H9 (cell line): Measurements from ENCODE around the gene RNLS. TPM values are rescaled to one million over a fixed set of nuclear protein-coding genes. Genes with fewer than 3 reads are reported as not detected.

Source experiments
- DNase-seq: peaks from one replicate; pipeline ENCODE4 v3.0.0-alpha.2; 2017
- H2AFZ ChIP-seq: one replicate; pipeline ENCODE4 v1.6.1; 2013; ENCODE audit warnings: mild to moderate bottlenecking, low read length, control low read depth, moderate library complexity
- H2AK5ac ChIP-seq: 2 replicates; pipeline ENCODE4 v1.6.1; 2013; ENCODE audit warnings: low read length, control low read depth, mixed read lengths; ENCODE audit not compliant: insufficient read length
- H2BK120ac ChIP-seq: one replicate; pipeline ENCODE4 v1.6.1; 2013; ENCODE audit warnings: low read depth, mild to moderate bottlenecking, low read length, control low read depth, inconsistent platforms; ENCODE audit not compliant: poor library complexity, severe bottlenecking
- H2BK12ac ChIP-seq: 2 replicates; pipeline ENCODE4 v1.6.1; 2013; ENCODE audit warnings: low read length, control low read depth, mixed read lengths, low read depth; ENCODE audit not compliant: insufficient read length
- H2BK15ac ChIP-seq: 2 replicates; pipeline ENCODE4 v1.6.1; 2013; ENCODE audit warnings: low read depth, low read length, control low read depth
- H2BK20ac ChIP-seq: one replicate; pipeline ENCODE4 v1.6.1; 2013; ENCODE audit warnings: low read depth, mild to moderate bottlenecking, low read length, control low read depth, inconsistent platforms; ENCODE audit not compliant: poor library complexity, severe bottlenecking
- H2BK5ac ChIP-seq: 2 replicates; pipeline ENCODE4 v1.6.1; 2013; ENCODE audit warnings: low read length, control low read depth, mixed read lengths; ENCODE audit not compliant: insufficient read length
- H3K14ac ChIP-seq: 2 replicates; pipeline ENCODE4 v1.6.1; 2013; ENCODE audit warnings: low read length, control low read depth; ENCODE audit not compliant: insufficient read depth
- H3K18ac ChIP-seq: 2 replicates; pipeline ENCODE4 v1.6.1; 2013; ENCODE audit warnings: low read depth, mild to moderate bottlenecking, mixed read lengths, low read length, control low read depth; ENCODE audit not compliant: insufficient read length
- H3K23ac ChIP-seq: 2 replicates; pipeline ENCODE4 v1.6.1; 2013; ENCODE audit warnings: low read length, control low read depth, mixed read lengths, low read depth; ENCODE audit not compliant: insufficient read length
- H3K23me2 ChIP-seq: 2 replicates; pipeline ENCODE4 v1.6.1; 2013; ENCODE audit warnings: low read depth, mild to moderate bottlenecking, mixed read lengths, low read length, control low read depth; ENCODE audit not compliant: insufficient read length, poor library complexity, severe bottlenecking
- H3K27ac ChIP-seq: 2 replicates; pipeline ENCODE4 v1.5.1; 2013; ENCODE audit warnings: low read length, control low read depth, mixed read lengths, low read depth; ENCODE audit not compliant: insufficient read length
- H3K27me3 ChIP-seq: 2 replicates; pipeline ENCODE4 v1.6.1; 2013; ENCODE audit warnings: low read length, control low read depth, inconsistent platforms; ENCODE audit not compliant: insufficient read depth
- H3K4ac ChIP-seq: 2 replicates; pipeline ENCODE4 v1.6.1; 2013; ENCODE audit warnings: low read depth, mild to moderate bottlenecking, control low read depth, inconsistent platforms, low read length, moderate library complexity
- H3K4me1 ChIP-seq: 2 replicates; pipeline ENCODE4 v1.6.1; 2013; ENCODE audit warnings: low read length, control low read depth, inconsistent platforms; ENCODE audit not compliant: insufficient read depth
- H3K4me2 ChIP-seq: 2 replicates; pipeline ENCODE4 v1.6.1; 2013; ENCODE audit warnings: low read length, control low read depth, mixed read lengths; ENCODE audit not compliant: insufficient read length, insufficient read depth
- H3K56ac ChIP-seq: 2 replicates; pipeline ENCODE4 v1.6.1; 2013; ENCODE audit warnings: low read depth, mild to moderate bottlenecking, mixed read lengths, low read length, control low read depth; ENCODE audit not compliant: insufficient read length
- H3K79me1 ChIP-seq: 2 replicates; pipeline ENCODE4 v1.6.1; 2013; ENCODE audit warnings: low read depth, mild to moderate bottlenecking, moderate library complexity, low read length, control low read depth, inconsistent platforms; ENCODE audit not compliant: insufficient read depth, poor library complexity, severe bottlenecking
- H3K79me2 ChIP-seq: 2 replicates; pipeline ENCODE4 v1.6.1; 2013; ENCODE audit warnings: low read length, control low read depth, inconsistent platforms; ENCODE audit not compliant: insufficient read depth
- H3K9ac ChIP-seq: 2 replicates; pipeline ENCODE4 v1.6.1; 2013; ENCODE audit warnings: low read length, control low read depth, mixed read lengths; ENCODE audit not compliant: insufficient read length; ENCODE audit errors: extremely low read depth
- H3K9me3 ChIP-seq: one replicate; pipeline ENCODE4 v1.6.1; 2013; ENCODE audit warnings: low read depth, low read length, inconsistent platforms; ENCODE audit not compliant: control insufficient read depth
- H3T11ph ChIP-seq: one replicate; pipeline ENCODE4 v1.6.1; 2013; ENCODE audit warnings: mild to moderate bottlenecking, low read length, control low read depth, inconsistent platforms
- H4K20me1 ChIP-seq: one replicate; pipeline ENCODE4 v1.6.1; 2013; ENCODE audit not compliant: control insufficient read depth, insufficient read length, insufficient read depth
- H4K5ac ChIP-seq: 2 replicates; pipeline ENCODE4 v1.6.1; 2013; ENCODE audit warnings: low read depth, mild to moderate bottlenecking, mixed read lengths, low read length, control low read depth; ENCODE audit not compliant: insufficient read length
- H4K8ac ChIP-seq: replicated peaks from 2 replicates; pipeline ENCODE4 v1.6.1; 2013; ENCODE audit warnings: low read length, control low read depth, mixed read lengths, low read depth; ENCODE audit not compliant: insufficient read length
- H4K91ac ChIP-seq: 2 replicates; pipeline ENCODE4 v1.6.1; 2013; ENCODE audit warnings: low read depth, mild to moderate bottlenecking, moderate library complexity, mixed read lengths, low read length, control low read depth; ENCODE audit not compliant: insufficient read length
- H3K27ac Mint-ChIP-seq, 3 experiments: 2 replicates in 2 of 3; 3 replicates in 1 of 3; pipeline ENCODE4 v1.8.0; 2020 to 2021; ENCODE audit warnings: mixed read lengths in 3 of 3, mild to moderate bottlenecking in 1 of 3, moderate library complexity in 1 of 3
- H3K27me3 Mint-ChIP-seq: 2 replicates; pipeline ENCODE4 v1.8.0; 2021; ENCODE audit warnings: low read depth, mild to moderate bottlenecking, moderate library complexity, mixed read lengths
- H3K36me3 Mint-ChIP-seq, 3 experiments: 2 replicates in 2 of 3; 3 replicates in 1 of 3; pipeline ENCODE4 v1.8.0; 2020 to 2021; ENCODE audit warnings: low read depth in 3 of 3, mixed read lengths in 3 of 3; ENCODE audit not compliant: insufficient read depth in 1 of 3
- H3K4me1 Mint-ChIP-seq, 2 experiments: 2 replicates each; pipeline ENCODE4 v1.8.0; 2020; ENCODE audit warnings: mixed read lengths in 2 of 2
- H3K4me3 Mint-ChIP-seq, 2 experiments: 2 replicates in 1 of 2; 3 replicates in 1 of 2; pipeline ENCODE4 v1.8.0; 2020 to 2021; ENCODE audit warnings: mild to moderate bottlenecking in 2 of 2, mixed read lengths in 2 of 2, moderate library complexity in 1 of 2
- H3K9me3 Mint-ChIP-seq, 2 experiments: 2 replicates in 1 of 2; 3 replicates in 1 of 2; pipeline ENCODE4 v1.8.0; 2020; ENCODE audit warnings: mild to moderate bottlenecking in 2 of 2, mixed read lengths in 2 of 2, moderate library complexity in 1 of 2
- WGBS: extraction: QIAGEN DNeasy Blood & Tissue Kit; methylation state at CpG from one replicate; pipeline ENCODE4 v1.1.7; 2013; ENCODE audit warnings: missing lambda C conversion rate, low lambda C conversion rate, mixed read lengths; ENCODE audit not compliant: insufficient read length; ENCODE audit errors: extremely low coverage; 5-methylcytosine and 5-hydroxymethylcytosine counted together
- total RNA-seq: library from RNA; stranded (reverse); gene quantifications from 2 replicates; pipeline ENCODE4 v1.2.1, GENCODE V29; 2021
- TF ChIP-seq, protein P1 (sequence below): fragments of 200-600 bp; sonication (generic); conservative IDR thresholded peaks from 3 replicates; pipeline ENCODE4 v1.8.0; 2021; ENCODE audit warnings: antibody characterized with exemption, mild to moderate bottlenecking

RNLS gene
- total RNA-seq, 1 experiment from 2014 or later, result 7.5 TPM

DNA sequence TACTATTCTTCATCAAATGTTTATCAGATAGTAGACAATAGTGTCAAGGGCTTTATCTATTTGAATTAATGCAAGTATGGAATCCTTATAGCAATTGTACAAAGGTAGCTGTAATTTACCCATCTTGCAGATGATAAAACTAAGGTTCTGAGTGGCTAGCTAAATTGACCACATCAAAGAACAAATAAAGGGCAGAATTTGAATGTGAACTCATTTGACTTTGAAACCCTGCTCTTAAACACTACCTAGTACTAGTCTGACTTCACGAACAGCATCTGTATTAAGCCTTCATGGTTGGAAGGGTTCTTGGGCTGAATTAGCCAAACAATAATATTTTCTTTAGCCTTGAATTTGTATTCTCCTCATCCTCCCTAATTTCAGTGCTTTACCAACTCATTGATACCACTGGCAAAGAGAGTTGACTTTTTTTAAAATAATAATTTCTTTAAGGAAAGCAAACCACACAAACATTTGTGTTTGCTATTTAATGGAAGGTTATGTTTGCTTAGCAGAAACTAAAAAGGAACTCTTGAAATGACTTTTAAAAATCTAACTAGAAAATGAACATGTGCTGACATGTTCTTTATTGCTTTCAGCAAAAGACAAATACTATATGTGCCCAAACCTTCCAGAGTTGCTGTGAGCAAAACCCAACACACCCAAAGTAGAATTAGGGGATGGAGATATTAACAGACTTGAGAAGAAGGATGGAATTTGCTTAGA lies 322.6 kb downstream of the RNLS start:
- H3K27me3 Mint-ChIP-seq, result no peaks in the 10 kb centered on the region
- no peaks in the 10 kb centered on the region for H3K9me3 ChIP-seq
- no CpG with 5 or more reads among the region's 1 CpG for WGBS

More for the DNA sequence above, 322.6 kb downstream of the RNLS start:
- H3K23ac ChIP-seq, result no peak overlapping the region
- H3T11ph ChIP-seq, result no peak overlapping the region
- H3K14ac ChIP-seq, result no peak overlapping the region
- H4K5ac ChIP-seq, result no peak overlapping the region
- TF ChIP-seq, protein P1, sequence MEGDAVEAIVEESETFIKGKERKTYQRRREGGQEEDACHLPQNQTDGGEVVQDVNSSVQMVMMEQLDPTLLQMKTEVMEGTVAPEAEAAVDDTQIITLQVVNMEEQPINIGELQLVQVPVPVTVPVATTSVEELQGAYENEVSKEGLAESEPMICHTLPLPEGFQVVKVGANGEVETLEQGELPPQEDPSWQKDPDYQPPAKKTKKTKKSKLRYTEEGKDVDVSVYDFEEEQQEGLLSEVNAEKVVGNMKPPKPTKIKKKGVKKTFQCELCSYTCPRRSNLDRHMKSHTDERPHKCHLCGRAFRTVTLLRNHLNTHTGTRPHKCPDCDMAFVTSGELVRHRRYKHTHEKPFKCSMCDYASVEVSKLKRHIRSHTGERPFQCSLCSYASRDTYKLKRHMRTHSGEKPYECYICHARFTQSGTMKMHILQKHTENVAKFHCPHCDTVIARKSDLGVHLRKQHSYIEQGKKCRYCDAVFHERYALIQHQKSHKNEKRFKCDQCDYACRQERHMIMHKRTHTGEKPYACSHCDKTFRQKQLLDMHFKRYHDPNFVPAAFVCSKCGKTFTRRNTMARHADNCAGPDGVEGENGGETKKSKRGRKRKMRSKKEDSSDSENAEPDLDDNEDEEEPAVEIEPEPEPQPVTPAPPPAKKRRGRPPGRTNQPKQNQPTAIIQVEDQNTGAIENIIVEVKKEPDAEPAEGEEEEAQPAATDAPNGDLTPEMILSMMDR, result no peak
- H4K20me1 ChIP-seq, result no peaks in the 10 kb centered on the region
- Mint-ChIP-seq H3K4me3 (no peak overlapping the region), H3K4me1 (no peaks in the 10 kb centered on the region), H3K9me3 (no peaks in the 10 kb centered on the region), H3K36me3 (no peaks in the 10 kb centered on the region), H3K27ac (no peak overlapping the region)
- no peak overlapping the region for H4K8ac ChIP-seq
- H3K79me1 ChIP-seq, result no peaks in the 10 kb centered on the region
- H2BK20ac ChIP-seq, result no peak overlapping the region
- H2BK120ac ChIP-seq, result no peak overlapping the region
- no peak overlapping the region for H3K56ac ChIP-seq
- H3K4me2 ChIP-seq, result no peak overlapping the region
- H3K79me2 ChIP-seq, result no peaks in the 10 kb centered on the region
- no peak overlapping the region for H3K27ac ChIP-seq
- H2BK5ac ChIP-seq, result no peak overlapping the region
- no peak overlapping the region for H2AK5ac ChIP-seq
- H3K4me1 ChIP-seq, result no peaks in the 10 kb centered on the region
- H3K23me2 ChIP-seq, result no peaks in the 10 kb centered on the region
- H3K4ac ChIP-seq, result no peak overlapping the region
- DNase-seq, result no peak
- no peak overlapping the region for H2BK12ac ChIP-seq
- no peak overlapping the region for H2BK15ac ChIP-seq
- H3K27me3 ChIP-seq, result no peaks in the 10 kb centered on the region
- no peak overlapping the region for H3K9ac ChIP-seq
- H2AFZ ChIP-seq, result no peak overlapping the region
- H4K91ac ChIP-seq, result no peak overlapping the region
- no peak overlapping the region for H3K18ac ChIP-seq
